GM19099 (cell line): ENCODE measurements around the gene MFGE8.

Experiments
- POLR2A ChIP-seq: IDR thresholded peaks from 3 replicates; pipeline ENCODE4 v1.6.1; 2011; ENCODE audit warnings: low read depth; ENCODE audit not compliant: insufficient read length; ENCODE audit errors: extremely low read depth

MFGE8 gene

GRCh38 chr15:88863412-88863811 is 49.8 kb downstream of the MFGE8 start:
- no peak for TF ChIP-seq POLR2A

GRCh38 chr15:88860212-88860611 is 53.0 kb downstream of the MFGE8 start:
- no peak for TF ChIP-seq POLR2A

- no peak for TF ChIP-seq POLR2A
Observed at GRCh38 chr15:88859550-88859949, 53.6 kb downstream of the MFGE8 start.

- TF ChIP-seq POLR2A = no peak
Observed at GRCh38 chr15:88858934-88859333, 54.2 kb downstream of the MFGE8 start.

GRCh38 chr15:88852476-88852875 is 60.7 kb downstream of the MFGE8 start:
- no peak for TF ChIP-seq POLR2A

- no peak for TF ChIP-seq POLR2A
Observed at GRCh38 chr15:88849376-88850072, 63.7 kb downstream of the MFGE8 start.
